HepG2 (cell line): ENCODE data around the gene TBC1D14. TPM values are rescaled to one million over a fixed set of nuclear protein-coding genes. Genes with fewer than 3 reads are reported as not detected.

ENCODE experiments used
- MEIS2 ChIP-seq: sonication (generic); formaldehyde crosslinking; IDR thresholded peaks from 2 replicates; pipeline ENCODE4 v1.9.0; 2021; ENCODE audit warnings: mild to moderate bottlenecking, missing genetic modification reagents
- MIER3 ChIP-seq: IDR thresholded peaks from 2 replicates; pipeline ENCODE4 v1.6.1; 2016; ENCODE audit warnings: missing compliant biosample characterization, borderline replicate concordance
- MTA1 ChIP-seq: sonication (generic); formaldehyde crosslinking; IDR thresholded peaks from 2 replicates; pipeline ENCODE4 v1.4.0; 2020; ENCODE audit warnings: missing genetic modification reagents, mild to moderate bottlenecking, borderline replicate concordance
- NFATC3 ChIP-seq: sonication (generic); formaldehyde crosslinking; IDR thresholded peaks from 2 replicates; pipeline ENCODE4 v1.5.1; 2020; ENCODE audit warnings: mild to moderate bottlenecking, missing genetic modification reagents
- NONO ChIP-seq, 2 experiments: fragments of 450-650 bp in 1 of 2; sonication (generic) in 1 of 2; formaldehyde crosslinking in 1 of 2; IDR thresholded peaks in 1 of 2; conservative IDR thresholded peaks in 1 of 2; 2 replicates each; pipeline versions ENCODE4 v1.6.1 to v1.8.0; 2017 to 2022; ENCODE audit warnings: mild to moderate bottlenecking in 1 of 2, missing genetic modification reagents in 1 of 2, moderate library complexity in 1 of 2
- SP2 ChIP-seq: sonication (generic); formaldehyde crosslinking; IDR thresholded peaks from 2 replicates; pipeline ENCODE4 v1.5.1; 2020; ENCODE audit warnings: mild to moderate bottlenecking, missing genetic modification reagents
- SUZ12 ChIP-seq: fragments of 150-350 bp; IDR thresholded peaks from 2 replicates; pipeline ENCODE4 v1.6.1; 2014; ENCODE audit warnings: low read depth, low read length
- TARDBP ChIP-seq: sonication (generic); formaldehyde crosslinking; IDR thresholded peaks from 2 replicates; pipeline ENCODE4 v1.8.0; 2022; ENCODE audit warnings: mild to moderate bottlenecking, missing genetic modification reagents
- ZFP41 ChIP-seq: sonication (generic); formaldehyde crosslinking; IDR thresholded peaks from 2 replicates; pipeline ENCODE4 v1.4.0; 2020; ENCODE audit warnings: mild to moderate bottlenecking, missing genetic modification reagents, borderline replicate concordance
- ZNF160 ChIP-seq: sonication (generic); formaldehyde crosslinking; IDR thresholded peaks from 2 replicates; pipeline ENCODE4 v1.8.0; 2022; ENCODE audit warnings: mild to moderate bottlenecking, inconsistent platforms, missing genetic modification reagents
- ZNF329 ChIP-seq: sonication (generic); formaldehyde crosslinking; IDR thresholded peaks from 2 replicates; pipeline ENCODE4 v1.9.0; 2021; ENCODE audit warnings: low read depth, mild to moderate bottlenecking, missing genetic modification reagents
- ZNF431 ChIP-seq: sonication (generic); formaldehyde crosslinking; IDR thresholded peaks from 2 replicates; pipeline ENCODE4 v1.9.0; 2022; ENCODE audit warnings: missing genetic modification reagents, low read depth, mild to moderate bottlenecking, borderline replicate concordance
- ZNF547 ChIP-seq: sonication (generic); formaldehyde crosslinking; IDR thresholded peaks from 2 replicates; pipeline ENCODE4 v1.5.1; 2020; ENCODE audit warnings: mild to moderate bottlenecking, missing genetic modification reagents
- ZNF891 ChIP-seq: sonication (generic); formaldehyde crosslinking; IDR thresholded peaks from 2 replicates; pipeline ENCODE4 v1.5.0; 2020; ENCODE audit warnings: mild to moderate bottlenecking, missing genetic modification reagents
- polyA plus RNA-seq, 8 experiments: library from polyadenylated mRNA; depleted of rRNA in 3 of 8; stranded (reverse) in 7 of 8; unstranded in 1 of 8; fragments of >200 nt; fragmentation: Illumina TruSeq in 4 of 8; extraction: Trizol in 4 of 8; gene quantifications; 2 replicates each; pipeline versions ENCODE4 v1.2.1 to v1.2.3, GENCODE V29; 2011 to 2016; ENCODE audit warnings: low read depth in 4 of 8, missing spikeins in 1 of 8, mixed read lengths in 1 of 8; ENCODE audit not compliant: insufficient read depth in 1 of 8
- total RNA-seq, 5 experiments: library from RNA; depleted of rRNA; stranded (reverse); fragments of >200 nt; fragmentation: Illumina TruSeq; extraction: Trizol; gene quantifications; 2 replicates each; pipeline ENCODE4 v1.2.3, GENCODE V29; 2016; ENCODE audit warnings: low read depth in 1 of 5
- TF ChIP-seq, protein P1 (sequence below): sonication (generic); formaldehyde crosslinking; IDR thresholded peaks from 2 replicates; pipeline ENCODE4 v1.5.0; 2020; ENCODE audit warnings: mild to moderate bottlenecking, missing genetic modification reagents
- TF ChIP-seq, protein P2 (sequence below): sonication (generic); formaldehyde crosslinking; conservative IDR thresholded peaks from 2 replicates; pipeline ENCODE4 v1.4.0; 2020; ENCODE audit warnings: missing genetic modification reagents
- TF ChIP-seq, protein P3 (sequence below): sonication (generic); formaldehyde crosslinking; conservative IDR thresholded peaks from 2 replicates; pipeline ENCODE4 v1.4.0; 2020; ENCODE audit warnings: mild to moderate bottlenecking, missing genetic modification reagents, moderate library complexity
- TF ChIP-seq, protein P4 (sequence below): sonication (generic); formaldehyde crosslinking; IDR thresholded peaks from 2 replicates; pipeline ENCODE4 v1.4.0; 2020; ENCODE audit warnings: missing genetic modification reagents, borderline replicate concordance

TBC1D14 gene
- total and polyA plus RNA-seq, 2 of the 13 experiments (the other 11 are each of a cell fraction or from before 2014, with no cell fraction given): 29.5 to 46.5 TPM

DNA sequence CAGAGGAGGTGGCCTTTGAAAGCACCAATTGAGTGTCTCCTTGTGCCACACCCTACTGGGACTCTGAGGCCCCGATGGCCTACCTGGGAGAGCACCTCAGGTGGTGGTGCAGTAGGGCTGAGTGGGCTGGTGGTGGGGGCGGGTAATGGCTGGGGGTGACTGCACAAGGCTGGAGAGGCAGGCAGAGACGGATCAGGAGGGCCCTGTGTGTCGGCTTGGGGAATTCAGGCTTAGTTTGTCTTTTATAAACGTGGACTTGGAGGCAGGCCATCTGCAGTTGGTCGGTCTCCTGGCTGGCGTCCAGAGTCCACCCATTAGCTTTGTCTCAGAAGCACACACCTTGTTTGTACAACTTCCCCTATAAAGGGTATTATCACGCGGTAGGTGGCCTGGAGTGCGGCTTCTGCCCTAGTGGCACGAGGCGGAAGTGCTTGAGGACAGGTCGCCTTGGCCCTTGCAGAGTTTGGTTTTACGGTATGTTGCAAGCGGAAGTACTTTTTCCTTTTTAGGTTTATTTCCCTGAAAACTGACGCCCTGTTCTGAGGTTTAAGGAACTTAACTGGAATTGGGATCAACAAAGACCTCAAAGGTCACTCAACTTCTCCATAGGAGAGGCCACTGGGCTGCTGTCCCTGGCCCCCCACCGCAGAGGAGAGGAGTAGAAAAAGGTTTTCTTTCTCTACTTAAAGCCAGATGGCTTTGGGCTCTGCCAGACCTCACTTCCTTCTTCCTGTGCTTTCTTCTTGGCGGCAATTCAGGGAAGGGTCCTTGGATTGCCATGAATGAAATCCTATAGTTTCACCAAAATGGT is 8.0 kb downstream of the TBC1D14 start (continued):
- TF ChIP-seq TARDBP (CRISPR knock-in tag): peak; percentile 98
- TF ChIP-seq ZNF891 (CRISPR knock-in tag): no peak
- peak; percentile 76; the same call in 1 of the 2 replicates for TF ChIP-seq MTA1
- no peak for TF ChIP-seq SUZ12
- TF ChIP-seq ZNF547: peak; percentile 70; the same call in 1 of the 2 replicates
- no peak for TF ChIP-seq ZFP41
- no peak for TF ChIP-seq NONO (IDR thresholded peaks at IDR 0.05)
- peak; percentile 88 for TF ChIP-seq NONO (CRISPR knock-in tag; conservative IDR thresholded peaks at IDR 0.05)
- TF ChIP-seq SP2: no peak
- TF ChIP-seq, protein P1, sequence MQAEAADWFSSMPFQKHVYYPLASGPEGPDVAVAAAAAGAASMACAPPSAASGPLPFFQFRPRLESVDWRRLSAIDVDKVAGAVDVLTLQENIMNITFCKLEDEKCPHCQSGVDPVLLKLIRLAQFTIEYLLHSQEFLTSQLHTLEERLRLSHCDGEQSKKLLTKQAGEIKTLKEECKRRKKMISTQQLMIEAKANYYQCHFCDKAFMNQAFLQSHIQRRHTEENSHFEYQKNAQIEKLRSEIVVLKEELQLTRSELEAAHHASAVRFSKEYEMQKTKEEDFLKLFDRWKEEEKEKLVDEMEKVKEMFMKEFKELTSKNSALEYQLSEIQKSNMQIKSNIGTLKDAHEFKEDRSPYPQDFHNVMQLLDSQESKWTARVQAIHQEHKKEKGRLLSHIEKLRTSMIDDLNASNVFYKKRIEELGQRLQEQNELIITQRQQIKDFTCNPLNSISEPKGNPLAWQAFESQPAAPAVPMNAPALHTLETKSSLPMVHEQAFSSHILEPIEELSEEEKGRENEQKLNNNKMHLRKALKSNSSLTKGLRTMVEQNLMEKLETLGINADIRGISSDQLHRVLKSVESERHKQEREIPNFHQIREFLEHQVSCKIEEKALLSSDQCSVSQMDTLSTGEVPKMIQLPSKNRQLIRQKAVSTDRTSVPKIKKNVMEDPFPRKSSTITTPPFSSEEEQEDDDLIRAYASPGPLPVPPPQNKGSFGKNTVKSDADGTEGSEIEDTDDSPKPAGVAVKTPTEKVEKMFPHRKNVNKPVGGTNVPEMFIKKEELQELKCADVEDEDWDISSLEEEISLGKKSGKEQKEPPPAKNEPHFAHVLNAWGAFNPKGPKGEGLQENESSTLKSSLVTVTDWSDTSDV (CRISPR knock-in tag): no peak
- 0 out of 2 replicates have a peak, but pooled peaks have one; percentile 17 for TF ChIP-seq NFATC3 (CRISPR knock-in tag)
- TF ChIP-seq ZNF329 (CRISPR knock-in tag): peak; percentile 45; the same call in 1 of the 2 replicates
- peak; percentile 72; the same call in 1 of the 2 replicates for TF ChIP-seq ZNF160
- TF ChIP-seq, protein P2, sequence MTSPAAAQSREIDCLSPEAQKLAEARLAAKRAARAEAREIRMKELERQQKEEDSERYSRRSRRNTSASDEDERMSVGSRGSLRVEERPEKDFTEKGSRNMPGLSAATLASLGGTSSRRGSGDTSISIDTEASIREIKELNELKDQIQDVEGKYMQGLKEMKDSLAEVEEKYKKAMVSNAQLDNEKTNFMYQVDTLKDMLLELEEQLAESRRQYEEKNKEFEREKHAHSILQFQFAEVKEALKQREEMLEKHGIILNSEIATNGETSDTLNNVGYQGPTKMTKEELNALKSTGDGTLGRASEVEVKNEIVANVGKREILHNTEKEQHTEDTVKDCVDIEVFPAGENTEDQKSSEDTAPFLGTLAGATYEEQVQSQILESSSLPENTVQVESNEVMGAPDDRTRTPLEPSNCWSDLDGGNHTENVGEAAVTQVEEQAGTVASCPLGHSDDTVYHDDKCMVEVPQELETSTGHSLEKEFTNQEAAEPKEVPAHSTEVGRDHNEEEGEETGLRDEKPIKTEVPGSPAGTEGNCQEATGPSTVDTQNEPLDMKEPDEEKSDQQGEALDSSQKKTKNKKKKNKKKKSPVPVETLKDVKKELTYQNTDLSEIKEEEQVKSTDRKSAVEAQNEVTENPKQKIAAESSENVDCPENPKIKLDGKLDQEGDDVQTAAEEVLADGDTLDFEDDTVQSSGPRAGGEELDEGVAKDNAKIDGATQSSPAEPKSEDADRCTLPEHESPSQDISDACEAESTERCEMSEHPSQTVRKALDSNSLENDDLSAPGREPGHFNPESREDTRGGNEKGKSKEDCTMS: no peak
- TF ChIP-seq, protein P3, sequence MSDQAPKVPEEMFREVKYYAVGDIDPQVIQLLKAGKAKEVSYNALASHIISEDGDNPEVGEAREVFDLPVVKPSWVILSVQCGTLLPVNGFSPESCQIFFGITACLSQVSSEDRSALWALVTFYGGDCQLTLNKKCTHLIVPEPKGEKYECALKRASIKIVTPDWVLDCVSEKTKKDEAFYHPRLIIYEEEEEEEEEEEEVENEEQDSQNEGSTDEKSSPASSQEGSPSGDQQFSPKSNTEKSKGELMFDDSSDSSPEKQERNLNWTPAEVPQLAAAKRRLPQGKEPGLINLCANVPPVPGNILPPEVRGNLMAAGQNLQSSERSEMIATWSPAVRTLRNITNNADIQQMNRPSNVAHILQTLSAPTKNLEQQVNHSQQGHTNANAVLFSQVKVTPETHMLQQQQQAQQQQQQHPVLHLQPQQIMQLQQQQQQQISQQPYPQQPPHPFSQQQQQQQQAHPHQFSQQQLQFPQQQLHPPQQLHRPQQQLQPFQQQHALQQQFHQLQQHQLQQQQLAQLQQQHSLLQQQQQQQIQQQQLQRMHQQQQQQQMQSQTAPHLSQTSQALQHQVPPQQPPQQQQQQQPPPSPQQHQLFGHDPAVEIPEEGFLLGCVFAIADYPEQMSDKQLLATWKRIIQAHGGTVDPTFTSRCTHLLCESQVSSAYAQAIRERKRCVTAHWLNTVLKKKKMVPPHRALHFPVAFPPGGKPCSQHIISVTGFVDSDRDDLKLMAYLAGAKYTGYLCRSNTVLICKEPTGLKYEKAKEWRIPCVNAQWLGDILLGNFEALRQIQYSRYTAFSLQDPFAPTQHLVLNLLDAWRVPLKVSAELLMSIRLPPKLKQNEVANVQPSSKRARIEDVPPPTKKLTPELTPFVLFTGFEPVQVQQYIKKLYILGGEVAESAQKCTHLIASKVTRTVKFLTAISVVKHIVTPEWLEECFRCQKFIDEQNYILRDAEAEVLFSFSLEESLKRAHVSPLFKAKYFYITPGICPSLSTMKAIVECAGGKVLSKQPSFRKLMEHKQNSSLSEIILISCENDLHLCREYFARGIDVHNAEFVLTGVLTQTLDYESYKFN: peak; percentile 86
- peak; percentile 92 for TF ChIP-seq MIER3
- TF ChIP-seq ZNF431: peak; percentile 93; the same call in 1 of the 2 replicates
- TF ChIP-seq, protein P4, sequence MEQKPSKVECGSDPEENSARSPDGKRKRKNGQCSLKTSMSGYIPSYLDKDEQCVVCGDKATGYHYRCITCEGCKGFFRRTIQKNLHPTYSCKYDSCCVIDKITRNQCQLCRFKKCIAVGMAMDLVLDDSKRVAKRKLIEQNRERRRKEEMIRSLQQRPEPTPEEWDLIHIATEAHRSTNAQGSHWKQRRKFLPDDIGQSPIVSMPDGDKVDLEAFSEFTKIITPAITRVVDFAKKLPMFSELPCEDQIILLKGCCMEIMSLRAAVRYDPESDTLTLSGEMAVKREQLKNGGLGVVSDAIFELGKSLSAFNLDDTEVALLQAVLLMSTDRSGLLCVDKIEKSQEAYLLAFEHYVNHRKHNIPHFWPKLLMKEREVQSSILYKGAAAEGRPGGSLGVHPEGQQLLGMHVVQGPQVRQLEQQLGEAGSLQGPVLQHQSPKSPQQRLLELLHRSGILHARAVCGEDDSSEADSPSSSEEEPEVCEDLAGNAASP (CRISPR knock-in tag): peak; percentile 85; the same call in 1 of the 2 replicates
- TF ChIP-seq MEIS2: peak; percentile 93; the same call in 1 of the 2 replicates
